ENCODE data around the gene CCDC57. TPM values are rescaled to one million over a fixed set of nuclear protein-coding genes. Genes with fewer than 3 reads are reported as not detected.

Gene CCDC57
- polyA plus RNA-seq, 1 donor, result 45.6 TPM

DNA sequence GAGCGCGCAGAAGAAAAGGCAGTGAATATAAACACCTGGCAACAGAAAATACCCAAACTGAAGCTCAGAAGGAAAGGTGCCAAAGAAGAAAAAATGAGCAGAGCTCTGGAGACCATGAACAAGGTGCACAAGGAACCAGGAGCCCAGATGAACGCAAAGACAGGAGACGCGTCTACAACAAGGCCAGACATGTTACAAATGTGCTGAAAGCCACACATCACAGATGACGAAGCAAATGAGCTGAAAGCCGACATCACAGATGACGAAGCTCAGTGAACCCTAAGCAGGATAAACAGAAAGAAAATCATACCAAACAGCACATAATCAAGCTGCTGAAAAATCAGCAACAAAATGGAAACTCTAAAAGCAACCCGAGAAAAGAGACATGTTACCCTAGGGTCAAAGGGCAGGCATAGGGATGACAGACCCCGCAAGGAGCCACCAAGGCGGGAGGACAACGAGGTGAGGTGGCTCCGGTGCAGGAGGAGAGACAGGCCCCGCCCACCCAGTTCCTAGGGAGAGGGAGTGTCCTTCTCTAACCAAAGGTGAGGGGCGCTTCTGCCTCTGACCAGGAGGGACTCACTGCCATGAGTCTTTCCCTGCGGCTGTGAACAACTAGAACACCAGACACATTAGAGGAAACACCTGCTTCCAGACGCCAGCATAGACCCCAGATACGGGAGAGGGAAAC is 39.1 kb downstream of the CCDC57 start:
- DNase-seq, result no peak
- Histone ChIP-seq H3K9me3 (ENCODE audit: control insufficient read depth, low read depth, low read length) (no peaks in the 10 kb centered on the region), H3K27me3 (ENCODE audit: control insufficient read depth, insufficient read depth, low read length) (no peaks in the 10 kb centered on the region), H3K4me3 (ENCODE audit: low read length) (no peak overlapping the region), H3K4me1 (ENCODE audit: control insufficient read depth, insufficient read depth, low read length) (peaks cover 15% of the 10 kb centered on the region), H3K36me3 (ENCODE audit: control insufficient read depth, insufficient read depth, low read length) (peaks cover 46% of the 10 kb centered on the region), H3K27ac (ENCODE audit: low read length) (no peak overlapping the region)
- WGBS (ENCODE audit: insufficient coverage, low lambda C conversion rate), result 90% methylated on average over 4 of the region's 18 CpGs

DNA sequence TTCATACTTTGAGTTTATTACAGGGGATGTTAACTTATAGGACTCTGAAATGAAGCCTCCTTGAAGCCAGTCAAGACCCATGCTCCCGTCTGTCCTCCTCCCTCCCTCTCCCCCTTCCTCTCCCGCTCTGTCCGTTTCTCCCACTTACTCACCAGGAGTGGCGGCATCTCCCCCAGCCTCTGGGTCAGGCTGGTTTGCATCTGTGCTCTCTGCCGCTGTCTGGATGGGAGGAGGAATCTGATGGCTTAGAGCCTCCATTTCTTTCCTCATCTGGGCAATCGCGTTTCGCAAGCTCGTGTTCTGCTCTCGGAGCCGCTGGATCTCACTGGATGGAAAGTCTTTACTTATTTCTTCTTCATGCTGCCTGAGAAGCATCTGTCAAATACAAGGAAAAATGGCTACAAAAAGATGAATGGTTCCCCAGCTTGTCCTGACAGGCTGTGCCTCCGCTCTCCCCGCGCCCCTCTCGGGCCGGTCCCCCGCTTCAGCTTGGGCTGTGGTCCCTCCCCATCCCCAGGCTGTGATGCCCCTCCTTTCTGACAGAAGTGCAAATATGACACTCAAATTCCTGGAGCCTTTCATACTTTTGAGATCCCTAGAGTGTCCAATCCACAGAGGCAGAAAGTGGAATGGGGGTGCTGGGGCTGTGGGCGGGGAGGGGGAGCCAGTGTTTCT is 40.0 kb downstream of the CCDC57 start:
- Histone ChIP-seq H3K4me1 (ENCODE audit: control insufficient read depth, insufficient read depth, low read length) (peaks cover 15% of the 10 kb centered on the region), H3K27me3 (ENCODE audit: control insufficient read depth, insufficient read depth, low read length) (no peaks in the 10 kb centered on the region), H3K9me3 (ENCODE audit: control insufficient read depth, low read depth, low read length) (no peaks in the 10 kb centered on the region), H3K36me3 (ENCODE audit: control insufficient read depth, insufficient read depth, low read length) (peaks cover 40% of the 10 kb centered on the region), H3K4me3 (ENCODE audit: low read length) (no peak overlapping the region), H3K27ac (ENCODE audit: low read length) (no peak overlapping the region)
- no peak for DNase-seq
- no CpG with 5 or more reads among the region's 18 CpGs for WGBS (ENCODE audit: insufficient coverage, low lambda C conversion rate)

DNA sequence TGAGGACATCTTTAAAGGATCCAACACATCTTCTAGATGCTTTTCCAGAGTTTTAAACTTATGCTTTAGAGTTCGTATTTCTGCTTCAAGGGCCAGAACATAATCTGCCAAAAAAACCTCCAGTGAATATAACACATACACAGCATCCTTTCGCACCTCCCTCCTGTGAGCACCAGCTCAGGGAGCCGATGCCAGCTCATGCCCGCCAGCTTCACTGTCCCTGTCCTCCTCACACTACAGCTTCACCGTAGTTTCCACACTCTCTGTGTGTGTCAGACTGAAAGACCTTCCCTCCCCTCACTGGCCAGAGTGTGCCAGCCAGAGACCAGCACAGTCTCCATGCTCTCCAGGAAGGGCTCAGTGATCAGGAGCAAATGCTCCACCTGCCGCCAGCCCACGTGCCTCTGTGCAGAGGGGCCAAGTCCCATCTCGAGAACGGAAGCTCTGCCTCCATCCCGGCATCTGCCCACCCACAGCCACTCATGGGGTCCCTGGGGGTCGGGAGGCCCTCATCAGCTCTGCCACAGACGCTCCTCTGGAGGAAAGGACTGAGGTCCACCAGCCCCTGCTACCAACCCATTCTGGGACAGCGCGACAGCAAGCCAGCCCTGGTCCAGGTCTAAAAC is 40.8 kb downstream of the CCDC57 start:
- Histone ChIP-seq H3K4me3 (ENCODE audit: low read length) (no peak overlapping the region), H3K36me3 (ENCODE audit: control insufficient read depth, insufficient read depth, low read length) (peaks cover 36% of the 10 kb centered on the region), H3K9me3 (ENCODE audit: control insufficient read depth, low read depth, low read length) (no peaks in the 10 kb centered on the region), H3K27ac (ENCODE audit: low read length) (no peak overlapping the region), H3K4me1 (ENCODE audit: control insufficient read depth, insufficient read depth, low read length) (peaks cover 15% of the 10 kb centered on the region), H3K27me3 (ENCODE audit: control insufficient read depth, insufficient read depth, low read length) (no peaks in the 10 kb centered on the region)
- no CpG with 5 or more reads among the region's 14 CpGs for WGBS (ENCODE audit: insufficient coverage, low lambda C conversion rate)
- DNase-seq, result no peak

DNA sequence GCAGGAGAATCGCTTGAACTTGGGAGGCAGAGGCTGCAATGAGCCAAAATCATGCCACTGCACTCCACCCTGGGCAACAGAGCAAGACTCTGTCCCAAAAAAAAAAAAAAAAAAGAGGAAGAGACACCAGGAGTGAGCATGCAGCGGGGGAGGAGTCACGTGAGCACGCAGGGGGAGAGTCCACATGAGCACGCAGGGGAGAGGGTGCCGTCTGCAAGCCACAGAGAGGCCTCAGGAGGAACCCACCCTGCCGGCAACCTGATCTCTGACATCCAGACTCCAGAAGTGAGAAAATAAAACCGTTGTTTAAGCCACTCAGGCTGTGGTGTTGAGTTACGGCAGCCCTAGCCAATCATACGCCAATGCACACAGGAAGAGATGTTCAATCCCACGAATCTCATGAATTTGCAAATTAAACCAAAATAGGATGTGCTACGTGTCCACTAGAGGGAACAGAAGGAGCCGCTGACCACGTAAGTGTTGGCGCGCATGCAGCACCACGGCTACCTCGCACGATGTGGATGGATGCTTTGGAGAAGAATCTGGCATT is 42.2 kb downstream of the CCDC57 start:
- Histone ChIP-seq H3K9me3 (ENCODE audit: control insufficient read depth, low read depth, low read length) (no peaks in the 10 kb centered on the region), H3K27ac (ENCODE audit: low read length) (no peak overlapping the region), H3K4me1 (ENCODE audit: control insufficient read depth, insufficient read depth, low read length) (peaks cover 11% of the 10 kb centered on the region), H3K36me3 (ENCODE audit: control insufficient read depth, insufficient read depth, low read length) (peaks cover 39% of the 10 kb centered on the region), H3K4me3 (ENCODE audit: low read length) (no peak overlapping the region), H3K27me3 (ENCODE audit: control insufficient read depth, insufficient read depth, low read length) (no peaks in the 10 kb centered on the region)
- DNase-seq, result no peak
- WGBS (ENCODE audit: insufficient coverage, low lambda C conversion rate), result no CpG with 5 or more reads among the region's 19 CpGs

DNA sequence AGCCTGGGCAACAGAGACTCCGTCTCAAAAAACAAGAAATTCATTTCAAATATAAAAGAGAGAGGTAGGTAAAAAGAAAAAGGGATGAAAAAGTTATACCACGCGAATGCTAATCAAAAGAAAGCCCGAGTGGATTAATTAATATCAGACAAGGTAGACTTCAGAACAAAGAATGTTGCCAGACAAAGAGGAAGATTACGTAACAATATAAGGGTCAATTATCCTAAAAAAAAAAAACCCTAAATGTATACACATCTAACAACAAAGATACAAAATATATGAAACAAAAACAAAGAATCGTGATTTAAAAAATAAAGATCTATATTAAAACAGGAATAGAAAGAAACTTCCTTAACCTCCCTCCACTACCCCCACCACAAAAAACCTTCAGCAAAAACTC is 44.1 kb downstream of the CCDC57 start:
- Histone ChIP-seq H3K9me3 (ENCODE audit: control insufficient read depth, low read depth, low read length) (no peaks in the 10 kb centered on the region), H3K4me1 (ENCODE audit: control insufficient read depth, insufficient read depth, low read length) (peaks cover 3% of the 10 kb centered on the region), H3K4me3 (ENCODE audit: low read length) (no peak overlapping the region), H3K27ac (ENCODE audit: low read length) (no peak overlapping the region), H3K27me3 (ENCODE audit: control insufficient read depth, insufficient read depth, low read length) (no peaks in the 10 kb centered on the region), H3K36me3 (ENCODE audit: control insufficient read depth, insufficient read depth, low read length) (peaks cover 37% of the 10 kb centered on the region)
- DNase-seq, result no peak
- WGBS (ENCODE audit: insufficient coverage, low lambda C conversion rate), result 95% methylated on average over 5 of the region's 6 CpGs

DNA sequence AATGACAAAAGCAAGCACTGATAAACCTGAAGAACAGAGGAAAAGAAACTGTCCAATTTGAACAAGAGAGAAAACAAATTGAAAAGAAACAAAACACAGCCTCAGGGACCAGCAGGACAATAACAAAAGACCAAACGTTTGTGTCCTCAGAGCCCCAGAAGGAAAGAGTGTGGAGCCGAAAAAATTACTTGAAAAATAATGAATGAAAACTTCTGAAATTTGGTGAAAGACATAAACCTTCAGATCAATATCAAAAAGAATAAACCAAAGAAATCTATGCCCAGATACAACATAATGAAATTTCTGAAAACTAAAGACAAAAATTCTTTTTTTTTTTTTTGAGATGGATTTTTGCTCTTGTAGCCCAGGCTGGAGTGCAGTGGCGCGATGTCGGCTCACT is 45.6 kb downstream of the CCDC57 start:
- no peak overlapping the region for H3K27ac ChIP-seq (ENCODE audit: low read length)
- H3K9me3 ChIP-seq (ENCODE audit: control insufficient read depth, low read depth, low read length), result no peaks in the 10 kb centered on the region
- no peak overlapping the region for H3K4me3 ChIP-seq (ENCODE audit: low read length)
- no peak for DNase-seq
- no peaks in the 10 kb centered on the region for H3K27me3 ChIP-seq (ENCODE audit: control insufficient read depth, insufficient read depth, low read length)
- 94% methylated on average over 2 of the region's 5 CpGs for WGBS (ENCODE audit: insufficient coverage, low lambda C conversion rate)
- no peaks in the 10 kb centered on the region for H3K4me1 ChIP-seq (ENCODE audit: control insufficient read depth, insufficient read depth, low read length)
- H3K36me3 ChIP-seq (ENCODE audit: control insufficient read depth, insufficient read depth, low read length), result peaks cover 37% of the 10 kb centered on the region

DNA sequence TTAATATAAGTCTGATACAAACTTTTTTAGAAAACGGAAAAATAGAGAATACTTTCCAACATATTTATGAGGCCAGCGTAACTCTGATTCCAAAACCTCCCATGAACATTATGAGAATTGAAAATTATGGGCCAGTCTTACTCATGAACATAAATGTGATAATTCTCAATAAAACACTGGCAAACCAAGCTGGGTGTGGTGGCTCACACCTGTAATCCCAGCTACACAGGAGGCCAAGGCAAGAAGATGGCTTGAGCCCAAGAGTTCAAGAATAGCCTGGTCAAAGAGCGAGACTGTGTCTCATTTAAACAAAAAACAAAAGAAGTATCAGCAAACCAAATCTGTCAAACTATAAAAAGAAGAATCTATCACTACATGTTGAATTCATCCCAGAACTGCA is 47.8 kb downstream of the CCDC57 start:
- Histone ChIP-seq H3K4me3 (ENCODE audit: low read length) (no peak overlapping the region), H3K36me3 (ENCODE audit: control insufficient read depth, insufficient read depth, low read length) (peaks cover 35% of the 10 kb centered on the region), H3K4me1 (ENCODE audit: control insufficient read depth, insufficient read depth, low read length) (no peaks in the 10 kb centered on the region), H3K27ac (ENCODE audit: low read length) (no peak overlapping the region), H3K9me3 (ENCODE audit: control insufficient read depth, low read depth, low read length) (no peaks in the 10 kb centered on the region), H3K27me3 (ENCODE audit: control insufficient read depth, insufficient read depth, low read length) (no peaks in the 10 kb centered on the region)
- DNase-seq, result no peak
- 100% methylated on average over 1 of the region's 3 CpGs for WGBS (ENCODE audit: insufficient coverage, low lambda C conversion rate)

DNA sequence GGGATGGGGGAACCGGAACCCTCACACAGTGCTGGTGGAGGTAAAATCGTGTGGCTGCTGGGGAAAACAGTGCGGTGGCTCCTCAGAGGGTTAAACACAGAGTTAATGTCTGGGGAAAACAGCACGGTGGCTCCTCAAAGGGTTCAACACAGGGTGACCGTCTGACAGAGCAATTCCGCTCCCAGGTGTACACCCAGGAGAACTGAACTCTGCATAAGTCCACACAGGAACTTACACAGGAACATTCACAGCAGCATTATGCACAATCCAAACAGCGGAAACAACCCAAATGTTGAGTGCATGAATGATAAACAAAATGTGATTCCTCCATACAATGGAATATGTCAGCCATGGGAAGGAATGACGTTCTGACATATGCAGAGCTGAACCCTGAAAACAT is 51.4 kb downstream of the CCDC57 start:
- H3K27ac ChIP-seq (ENCODE audit: low read length), result no peak overlapping the region
- no peaks in the 10 kb centered on the region for H3K4me1 ChIP-seq (ENCODE audit: control insufficient read depth, insufficient read depth, low read length)
- no peaks in the 10 kb centered on the region for H3K9me3 ChIP-seq (ENCODE audit: control insufficient read depth, low read depth, low read length)
- H3K27me3 ChIP-seq (ENCODE audit: control insufficient read depth, insufficient read depth, low read length), result no peaks in the 10 kb centered on the region
- no peak overlapping the region for H3K4me3 ChIP-seq (ENCODE audit: low read length)
- DNase-seq, result no peak
- WGBS (ENCODE audit: insufficient coverage, low lambda C conversion rate), result no CpG with 5 or more reads among the region's 8 CpGs
- H3K36me3 ChIP-seq (ENCODE audit: control insufficient read depth, insufficient read depth, low read length), result peaks cover 48% of the 10 kb centered on the region

DNA sequence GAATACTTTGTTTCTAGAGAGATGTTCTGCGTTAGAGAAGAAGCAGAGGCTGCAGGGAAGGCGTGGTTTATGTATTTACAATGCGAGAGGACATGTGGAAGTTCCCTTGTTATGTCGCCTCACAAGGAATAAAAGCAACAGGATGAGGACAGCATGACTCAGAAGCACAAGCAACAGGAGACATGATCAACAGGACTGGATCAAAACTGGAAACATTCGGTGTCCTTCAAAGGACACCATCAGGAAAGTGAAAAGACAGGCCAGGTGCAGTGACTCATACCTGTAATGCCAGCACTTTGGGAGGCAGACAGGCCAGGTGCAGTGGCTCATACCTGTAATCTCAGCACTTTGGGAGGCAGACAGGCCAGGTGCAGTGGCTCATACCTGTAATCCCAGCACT is 52.6 kb downstream of the CCDC57 start:
- Histone ChIP-seq H3K36me3 (ENCODE audit: control insufficient read depth, insufficient read depth, low read length) (peaks cover 47% of the 10 kb centered on the region), H3K27ac (ENCODE audit: low read length) (no peak overlapping the region), H3K4me1 (ENCODE audit: control insufficient read depth, insufficient read depth, low read length) (no peaks in the 10 kb centered on the region), H3K4me3 (ENCODE audit: low read length) (no peak overlapping the region), H3K27me3 (ENCODE audit: control insufficient read depth, insufficient read depth, low read length) (no peaks in the 10 kb centered on the region), H3K9me3 (ENCODE audit: control insufficient read depth, low read depth, low read length) (no peaks in the 10 kb centered on the region)
- no peak for DNase-seq
- WGBS (ENCODE audit: insufficient coverage, low lambda C conversion rate), result 100% methylated on average over 1 of the region's 5 CpGs

DNA sequence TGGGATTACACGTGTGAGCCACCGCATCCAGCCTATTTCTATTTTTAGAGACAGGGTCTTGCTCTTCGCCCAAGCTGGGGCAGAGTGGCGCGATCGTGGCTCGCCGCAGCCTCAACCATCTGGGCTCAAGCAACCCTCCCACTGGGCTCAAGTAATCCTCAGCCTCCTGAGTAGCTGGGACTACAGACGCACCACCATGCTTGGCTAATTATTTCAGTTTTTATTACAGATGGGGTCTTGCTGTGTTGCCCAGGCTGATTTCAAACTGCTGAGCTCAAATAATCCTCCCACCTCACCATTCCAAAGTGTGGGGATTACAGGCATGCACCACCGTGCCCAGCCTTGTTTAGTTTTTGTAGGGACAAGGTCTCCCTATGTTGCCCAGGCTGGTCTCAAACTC is 53.8 kb downstream of the CCDC57 start:
- no peaks in the 10 kb centered on the region for H3K9me3 ChIP-seq (ENCODE audit: control insufficient read depth, low read depth, low read length)
- no peaks in the 10 kb centered on the region for H3K4me1 ChIP-seq (ENCODE audit: control insufficient read depth, insufficient read depth, low read length)
- no peak overlapping the region for H3K4me3 ChIP-seq (ENCODE audit: low read length)
- DNase-seq, result no peak
- no CpG with 5 or more reads among the region's 10 CpGs for WGBS (ENCODE audit: insufficient coverage, low lambda C conversion rate)
- peaks cover 52% of the 10 kb centered on the region for H3K36me3 ChIP-seq (ENCODE audit: control insufficient read depth, insufficient read depth, low read length)
- no peaks in the 10 kb centered on the region for H3K27me3 ChIP-seq (ENCODE audit: control insufficient read depth, insufficient read depth, low read length)
- H3K27ac ChIP-seq (ENCODE audit: low read length), result no peak overlapping the region

Data from large intestine (tissue), 3 donors.